Purkinje cell (primary cell): Measurements from ENCODE around the gene ZNF35. TPM values are rescaled to one million over a fixed set of nuclear protein-coding genes. Genes with fewer than 3 reads are reported as not detected.

ENCODE experiments used
- polyA plus RNA-seq: library from polyadenylated mRNA; unstranded; fragments of >200 nt; fragmentation: Nextera tagmentation; gene quantifications from 2 replicates; pipeline ENCODE4 v1.2.1, GENCODE V29; 2014

ZNF35 gene
- polyA plus RNA-seq = 3.8 and 6.0 TPM in 2 replicates

DNA sequence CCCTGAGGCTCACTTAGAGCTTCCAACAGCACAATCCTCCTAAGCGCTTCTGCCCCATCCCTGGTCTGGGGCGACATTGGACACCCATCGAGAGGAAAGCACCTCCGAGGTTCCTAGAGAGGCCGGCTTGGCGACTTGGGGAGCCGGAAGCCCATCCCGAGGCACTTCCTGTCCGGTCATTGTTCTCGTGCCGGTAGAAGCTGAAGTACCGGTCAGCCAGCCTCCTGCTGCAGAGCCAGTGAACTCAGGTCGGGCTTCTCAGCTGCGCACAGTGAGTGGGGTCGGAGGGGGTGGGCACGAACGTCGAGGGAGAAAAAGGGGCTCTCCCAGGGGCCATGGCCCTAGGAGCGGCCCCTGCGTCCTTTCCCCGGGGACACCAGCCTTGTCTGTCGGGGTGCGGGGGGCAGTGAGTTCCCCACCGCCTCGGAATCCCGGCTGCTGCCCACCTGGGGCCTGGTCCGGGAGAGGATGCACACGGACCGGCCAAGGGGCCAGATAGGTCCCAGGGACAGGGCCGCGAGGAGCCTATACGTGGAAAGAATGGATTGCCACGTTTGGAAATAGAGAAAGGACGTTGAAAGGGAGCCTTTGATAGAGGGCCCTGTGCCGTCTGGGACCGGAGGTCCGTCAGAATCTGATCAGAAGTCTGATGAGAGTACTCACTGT, at the start of gene ZNF35:
TSS of gene ZNF35 (plus strand) at position 169 of the 666 bp plus-strand sequence. CDS start 2,336 bp downstream, outside the sequence.

DNA sequence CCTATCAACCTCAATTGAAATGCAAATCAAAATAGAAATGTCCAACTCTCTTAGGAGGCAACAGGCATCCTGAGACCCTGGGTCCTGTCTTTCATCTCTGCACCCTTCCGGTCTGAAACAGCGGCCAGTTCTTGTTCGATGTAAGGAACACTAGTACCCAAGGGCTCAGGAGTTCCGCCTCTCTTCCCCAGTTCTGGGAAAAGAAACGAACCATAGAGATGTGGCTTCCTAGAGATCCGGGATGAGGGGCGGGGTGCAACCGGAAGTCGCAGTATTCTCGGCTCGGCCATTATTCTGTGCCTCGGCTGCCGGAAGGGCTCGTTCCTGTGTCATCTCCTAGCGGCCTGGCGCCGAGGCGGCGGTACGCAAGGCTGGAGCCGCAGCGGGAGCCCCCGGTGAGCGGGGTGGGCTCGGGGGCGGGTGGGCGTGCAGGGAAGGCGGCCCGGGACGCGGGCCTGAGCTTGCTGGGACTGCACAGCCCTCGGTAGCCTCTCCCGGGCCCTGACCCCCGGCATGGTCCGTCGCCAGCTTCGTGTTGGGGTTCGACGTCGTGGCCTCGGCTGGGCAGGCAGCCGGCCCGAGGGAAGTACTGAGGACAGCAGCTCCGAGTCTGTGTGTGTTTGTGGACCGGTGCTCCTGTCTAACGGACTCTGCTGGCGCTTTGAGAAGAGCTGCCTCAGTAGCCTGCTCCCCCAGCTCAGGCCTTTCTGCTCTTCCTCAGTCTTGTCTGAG, 23.6 kb upstream of the ZNF35 start, which contains the start of gene ZNF197:
TSS of gene ZNF197 (plus strand) at position 288 of the 732 bp plus-strand sequence. CDS start 4,119 bp downstream, outside the sequence.

Other genes with a start within 250 kb of the ZNF35 start
- 1.2 and 1.6 TPM in 2 replicates for gene ZNF445, start 171.1 kb upstream of the ZNF35 start, polyA plus RNA-seq
- gene ZKSCAN7, start 93.5 kb upstream of the ZNF35 start, polyA plus RNA-seq = 2.2 and 2.7 TPM in 2 replicates
- 2.2 and 2.9 TPM in 2 replicates for gene ZNF660, start 63.8 kb upstream of the ZNF35 start, polyA plus RNA-seq
- gene ZNF197, start 23.7 kb upstream of the ZNF35 start, polyA plus RNA-seq = 8.0 and 11.2 TPM in 2 replicates
- gene ZNF502, start 63.9 kb downstream of the ZNF35 start, polyA plus RNA-seq = 2.6 and 4.6 TPM in 2 replicates
- 0.20 and 2.7 TPM in 2 replicates for gene ZNF501, start 80.9 kb downstream of the ZNF35 start, polyA plus RNA-seq
- 41.8 and 49.7 TPM in 2 replicates for gene KIAA1143, start 112.9 kb downstream of the ZNF35 start, polyA plus RNA-seq
- 0.28 and 1.9 TPM in 2 replicates for gene KIF15, start 113.1 kb downstream of the ZNF35 start, polyA plus RNA-seq
- 17.5 and 20.8 TPM in 2 replicates for gene TMEM42, start 213.2 kb downstream of the ZNF35 start, polyA plus RNA-seq
- not detected in 2 replicates for gene TGM4, start 225.9 kb downstream of the ZNF35 start, polyA plus RNA-seq